ENCODE results near the gene FILIP1L.

- TF ChIP-seq FOXP2 (optimal IDR thresholded peaks at IDR 0.05; ENCODE audit: borderline replicate concordance, extremely low read depth, extremely low read length, insufficient read depth): no peak
- TF ChIP-seq POLR2AphosphoS5 (IDR thresholded peaks at IDR 0.05; ENCODE audit: low read depth, low read length): no peak
- TF ChIP-seq TAF1 (IDR thresholded peaks at IDR 0.05; ENCODE audit: borderline replicate concordance, insufficient read depth, low read length): no peak
- no peak for TF ChIP-seq SIN3A (IDR thresholded peaks at IDR 0.05; ENCODE audit: borderline replicate concordance, insufficient read depth, low read length)
- TF ChIP-seq REST (IDR thresholded peaks at IDR 0.05; ENCODE audit: insufficient read depth in 1 of 2, low read depth in 2 of 2, low read length in 2 of 2): no peak
These were observed 30.1 kb upstream of the FILIP1L start for GRCh38 chr3:100144255-100144866.
